Uterus (tissue), 2 donors: Measurements from ENCODE around the gene HPS3.

Experiments used
- POLR2A ChIP-seq, 2 donors: fragments of 450-650 bp; IDR thresholded peaks; one replicate each; pipeline ENCODE4 v1.6.1; 2016; ENCODE audit warnings: antibody characterized with exemption in 2 of 2, mild to moderate bottlenecking in 1 of 2, moderate library complexity in 1 of 2
- TF ChIP-seq, protein P1 (sequence below), 4 experiments: fragments of 200-600 bp in 2 of 4; fragments of 450-650 bp in 2 of 4; sonication (generic) in 2 of 4; IDR thresholded peaks; one replicate each; pipeline ENCODE4 v1.5.1; 2016 to 2019; ENCODE audit warnings: antibody characterized with exemption in 4 of 4, mild to moderate bottlenecking in 2 of 4, moderate library complexity in 1 of 4

- TF ChIP-seq, protein P1, sequence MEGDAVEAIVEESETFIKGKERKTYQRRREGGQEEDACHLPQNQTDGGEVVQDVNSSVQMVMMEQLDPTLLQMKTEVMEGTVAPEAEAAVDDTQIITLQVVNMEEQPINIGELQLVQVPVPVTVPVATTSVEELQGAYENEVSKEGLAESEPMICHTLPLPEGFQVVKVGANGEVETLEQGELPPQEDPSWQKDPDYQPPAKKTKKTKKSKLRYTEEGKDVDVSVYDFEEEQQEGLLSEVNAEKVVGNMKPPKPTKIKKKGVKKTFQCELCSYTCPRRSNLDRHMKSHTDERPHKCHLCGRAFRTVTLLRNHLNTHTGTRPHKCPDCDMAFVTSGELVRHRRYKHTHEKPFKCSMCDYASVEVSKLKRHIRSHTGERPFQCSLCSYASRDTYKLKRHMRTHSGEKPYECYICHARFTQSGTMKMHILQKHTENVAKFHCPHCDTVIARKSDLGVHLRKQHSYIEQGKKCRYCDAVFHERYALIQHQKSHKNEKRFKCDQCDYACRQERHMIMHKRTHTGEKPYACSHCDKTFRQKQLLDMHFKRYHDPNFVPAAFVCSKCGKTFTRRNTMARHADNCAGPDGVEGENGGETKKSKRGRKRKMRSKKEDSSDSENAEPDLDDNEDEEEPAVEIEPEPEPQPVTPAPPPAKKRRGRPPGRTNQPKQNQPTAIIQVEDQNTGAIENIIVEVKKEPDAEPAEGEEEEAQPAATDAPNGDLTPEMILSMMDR (IDR thresholded peaks at IDR 0.05): no peak
- TF ChIP-seq POLR2A (IDR thresholded peaks at IDR 0.05): no peak
Measured at GRCh38 chr3:149170672-149171071, 41.2 kb downstream of the HPS3 start.
